Cerebellar cortex (tissue), 1 donor: ENCODE measurements around the gene ANKRA2.
"Not testable (repeated sequence)": the region's sequence is repeated elsewhere in the genome, so short reads cannot be mapped to it uniquely, and the experiment has no call there.

Source experiments
- DNase-seq: peaks from one replicate; pipeline ENCODE4 v3.0.0-alpha.2; 2015; ENCODE audit warnings: low spot score

Gene ANKRA2

GRCh38 chr5:73550016-73550415, 15.4 kb downstream of the ANKRA2 start:
- no peak for DNase-seq

GRCh38 chr5:73545403-73545779, 20.0 kb downstream of the ANKRA2 start:
- DNase-seq, result no peak

DNA sequence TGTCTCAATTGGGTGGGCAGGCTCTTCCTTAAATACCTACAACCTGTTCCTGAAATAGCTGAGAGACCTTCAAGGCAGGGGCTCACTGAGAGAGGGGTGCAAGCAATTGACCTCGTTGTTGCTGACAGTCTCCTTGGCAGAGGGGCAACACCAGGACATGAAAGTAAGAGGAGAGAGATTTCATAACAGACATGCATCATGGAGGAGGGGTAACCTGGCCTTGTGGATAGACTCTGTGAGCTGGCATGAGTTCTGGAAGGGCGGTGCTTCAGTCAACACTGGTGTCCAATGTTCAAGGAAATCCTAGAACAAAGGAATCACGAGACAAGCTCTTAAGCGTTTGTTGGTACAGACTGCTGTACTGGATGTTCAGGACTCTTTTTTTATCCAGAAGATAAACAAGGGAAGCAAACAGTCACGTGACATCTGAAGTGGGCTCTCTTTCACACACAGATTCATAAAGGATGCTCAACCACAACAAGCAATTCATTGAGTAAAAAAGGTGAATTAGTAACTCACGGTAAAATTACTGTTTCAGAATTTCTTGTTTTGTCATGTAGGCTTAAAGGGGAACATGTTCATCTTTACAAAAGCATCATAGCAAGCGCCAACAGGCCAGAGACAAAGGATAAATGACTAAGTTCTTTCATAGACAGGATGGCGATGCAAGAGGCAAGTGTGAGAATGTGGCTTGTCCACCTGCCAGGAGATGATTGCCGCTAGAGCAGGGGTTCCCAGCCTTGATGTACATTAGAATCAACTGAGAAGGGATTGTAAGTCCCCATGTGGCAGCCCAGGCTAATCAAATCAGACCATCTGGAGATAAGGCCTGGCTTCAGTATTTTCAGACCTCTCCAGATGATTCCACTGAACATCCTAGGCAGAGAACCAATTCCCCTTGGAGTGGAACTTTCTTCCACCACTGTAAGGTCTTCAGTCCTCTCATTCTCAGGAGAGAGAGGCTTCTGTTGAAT, 20.7 kb downstream of the ANKRA2 start:
- DNase-seq, result no peak

- no peak for DNase-seq
These were observed 23.4 kb downstream of the ANKRA2 start for GRCh38 chr5:73542020-73542419.

DNA sequence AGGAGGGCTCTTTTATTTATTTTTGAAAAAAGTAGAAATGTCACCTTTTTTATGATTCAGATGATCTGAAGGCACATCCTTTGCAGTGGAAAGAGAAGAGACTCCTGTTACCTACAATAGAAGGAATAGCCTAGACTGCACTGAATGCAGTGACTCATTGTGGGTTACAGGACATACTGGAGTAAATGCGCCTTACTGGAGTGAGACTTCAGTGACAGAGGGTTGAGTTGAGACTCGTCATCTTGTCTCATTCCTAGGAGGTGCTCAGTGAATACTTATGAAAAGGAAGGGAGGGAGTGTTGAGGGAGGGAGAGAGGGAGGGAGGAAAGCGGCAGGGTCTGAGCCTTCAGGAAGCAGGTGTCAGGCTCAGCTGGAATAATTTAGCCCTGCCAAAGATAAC, 25.2 kb downstream of the ANKRA2 start:
- DNase-seq, result no peak

DNA sequence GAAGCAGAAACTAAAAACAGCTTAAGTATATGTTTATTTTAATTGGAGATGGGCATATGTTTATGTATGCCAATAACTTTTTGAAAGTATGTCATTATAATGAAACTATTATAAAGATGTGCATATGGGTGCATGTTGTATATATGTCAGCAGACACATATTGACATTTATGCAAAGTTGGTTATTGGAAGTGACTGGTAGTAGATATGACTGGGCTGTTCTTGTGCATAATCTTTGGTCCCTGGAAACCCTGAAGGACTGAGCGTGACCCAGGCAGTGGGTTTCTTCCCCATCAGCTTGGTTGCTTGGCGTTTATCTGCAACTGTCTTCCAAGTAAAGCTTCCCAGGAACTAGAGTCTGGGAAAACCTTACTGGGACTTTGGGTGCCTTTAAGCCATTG, 25.7 kb downstream of the ANKRA2 start:
- DNase-seq, result no peak

- no peak for DNase-seq
These were observed 30.5 kb downstream of the ANKRA2 start for GRCh38 chr5:73534971-73535370.

DNA sequence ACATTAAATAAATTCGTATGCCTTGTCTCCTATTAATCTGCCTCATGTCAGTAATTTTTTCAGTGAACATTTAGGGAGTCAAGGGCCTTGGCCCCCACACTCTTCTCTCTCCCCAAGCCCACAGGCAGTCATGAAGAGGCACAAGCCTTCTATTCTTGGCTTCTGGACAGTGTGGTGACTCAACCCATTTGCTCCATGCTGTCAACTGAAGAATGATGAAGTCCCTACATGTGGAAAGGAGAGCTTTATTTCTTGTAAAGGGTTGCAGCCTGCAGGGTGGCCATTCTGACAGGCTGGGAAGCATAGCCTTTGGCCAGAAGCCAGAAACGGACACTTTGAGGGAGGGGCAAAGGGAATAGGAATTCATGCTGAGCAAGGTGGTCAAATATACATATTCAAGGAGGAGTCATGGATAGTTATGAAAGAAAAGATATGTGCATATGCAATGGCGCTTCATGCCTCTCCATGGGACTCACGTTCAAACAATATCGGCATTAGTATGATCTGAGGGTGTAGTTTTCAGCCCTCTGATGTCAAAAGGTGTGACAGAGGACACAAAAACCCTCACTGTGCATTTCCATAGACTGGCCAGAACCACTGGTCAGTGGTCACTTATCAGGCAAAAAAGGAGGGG, 31.3 kb downstream of the ANKRA2 start:
- no peak for DNase-seq

GRCh38 chr5:73532195-73532594, 33.2 kb downstream of the ANKRA2 start:
- no peak for DNase-seq

GRCh38 chr5:73531356-73531755, 34.1 kb downstream of the ANKRA2 start:
- no peak for DNase-seq

DNA sequence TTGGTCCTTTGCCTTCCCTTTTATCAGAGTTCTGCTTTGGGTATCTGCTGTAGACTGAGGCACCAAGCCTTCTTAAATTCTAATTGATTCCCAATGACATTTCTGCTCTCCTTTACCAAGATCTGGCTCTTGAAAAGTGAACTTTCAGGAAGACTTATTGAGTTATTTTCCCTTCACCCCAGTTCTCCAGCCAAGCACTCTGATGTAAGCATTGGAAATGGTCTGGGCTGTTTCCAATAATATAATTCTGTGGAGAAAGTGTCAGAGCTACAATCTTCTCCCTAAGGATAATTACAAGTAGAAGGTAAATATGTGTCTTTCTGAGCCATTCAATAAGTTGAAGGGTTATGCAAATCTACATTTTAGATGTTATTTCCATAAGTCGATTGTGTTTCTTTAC, 36.4 kb downstream of the ANKRA2 start:
- no peak for DNase-seq

DNA sequence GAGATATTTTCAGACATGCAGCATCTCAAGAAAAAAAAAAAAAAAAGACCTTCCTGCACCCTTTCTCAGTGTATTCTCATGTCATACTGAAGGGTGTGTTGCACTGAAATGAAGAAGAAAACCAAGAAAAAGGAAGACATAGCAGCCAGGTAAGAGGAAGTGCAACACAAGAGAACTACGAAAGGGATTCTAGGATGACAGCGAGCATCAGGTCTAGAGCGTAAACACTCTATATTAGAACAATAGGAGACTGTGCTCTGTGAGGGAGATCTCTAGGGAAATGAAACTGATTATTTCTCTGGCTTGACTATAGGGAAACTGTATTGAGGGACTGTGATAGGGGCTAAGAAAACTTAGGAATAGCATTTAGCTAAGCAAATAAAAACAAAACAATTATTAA, 37.2 kb downstream of the ANKRA2 start:
- DNase-seq, result no peak

DNA sequence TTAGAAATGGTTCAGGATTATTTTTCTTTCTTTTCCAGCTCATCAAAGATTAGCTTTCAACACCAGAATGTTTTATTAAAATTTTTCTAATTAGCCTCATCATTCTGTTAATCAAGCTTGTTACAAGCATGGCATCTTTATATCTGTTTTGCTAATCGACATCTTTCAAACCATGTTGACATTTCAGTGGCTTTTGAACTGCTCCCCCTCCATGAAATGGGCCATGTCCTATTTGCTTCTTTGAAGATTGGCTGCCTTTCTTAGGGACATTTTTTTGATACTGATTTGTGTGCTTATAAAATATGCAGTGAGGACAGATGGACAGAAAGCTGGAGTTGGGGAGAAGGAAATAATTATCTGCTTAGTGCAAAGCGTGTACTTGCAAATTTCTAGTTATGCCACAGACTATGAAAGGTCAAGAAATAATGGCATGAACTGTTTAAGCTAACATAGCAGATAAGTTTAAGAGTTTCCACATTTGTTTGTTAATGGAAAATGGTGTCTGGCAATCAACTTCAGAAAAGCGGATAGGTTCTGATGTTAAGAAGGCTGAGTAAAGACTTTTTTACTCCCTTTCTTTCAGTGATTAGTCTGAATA, 39.7 kb downstream of the ANKRA2 start:
- no peak for DNase-seq

DNA sequence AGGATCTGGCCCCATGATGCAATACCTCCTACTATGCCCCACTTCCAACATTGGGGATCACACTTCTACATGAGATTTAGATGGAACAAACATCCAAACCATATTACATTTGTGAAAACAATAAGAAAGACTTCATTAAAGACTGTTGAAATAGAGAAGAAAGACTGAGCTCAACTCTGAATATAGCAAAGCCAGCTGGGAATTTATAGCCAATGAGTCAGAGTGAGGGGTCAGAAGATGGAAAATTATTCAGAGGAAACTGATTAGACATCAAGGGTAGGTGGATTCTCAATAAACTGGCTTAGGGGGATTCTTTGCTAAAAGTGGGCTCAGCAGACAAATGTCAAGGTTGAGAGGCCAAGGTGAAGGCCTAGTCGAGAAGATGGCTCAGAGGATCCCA, 41.6 kb downstream of the ANKRA2 start:
- no peak for DNase-seq

- no peak for DNase-seq
These were observed 42.5 kb downstream of the ANKRA2 start for GRCh38 chr5:73522989-73523388.

- peak; percentile 88 for DNase-seq
These were observed 45.7 kb downstream of the ANKRA2 start for GRCh38 chr5:73519531-73520283.

GRCh38 chr5:73515232-73515631, 50.2 kb downstream of the ANKRA2 start:
- DNase-seq, result no peak

DNA sequence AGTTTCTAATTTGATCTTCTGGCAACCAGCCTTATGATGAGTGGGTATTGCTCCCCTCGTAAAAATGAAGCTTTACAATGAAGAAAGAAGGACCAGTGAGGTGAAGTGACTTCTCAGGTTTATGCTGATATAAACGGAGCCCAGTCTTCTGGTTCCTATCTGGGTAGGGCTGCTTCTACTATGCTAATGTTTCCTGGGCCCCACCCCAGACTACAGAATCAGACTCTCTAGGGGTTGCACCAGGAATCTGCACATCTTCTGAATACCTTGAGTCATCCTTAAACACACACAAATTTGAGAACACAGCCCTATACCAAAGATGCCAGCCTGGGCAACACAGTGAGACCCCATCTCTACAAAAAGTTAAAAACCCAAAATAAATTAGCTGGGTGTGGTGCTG, 51.0 kb downstream of the ANKRA2 start:
- DNase-seq, result no peak

- no peak for DNase-seq
These were observed 51.4 kb downstream of the ANKRA2 start for GRCh38 chr5:73513996-73514395.

DNA sequence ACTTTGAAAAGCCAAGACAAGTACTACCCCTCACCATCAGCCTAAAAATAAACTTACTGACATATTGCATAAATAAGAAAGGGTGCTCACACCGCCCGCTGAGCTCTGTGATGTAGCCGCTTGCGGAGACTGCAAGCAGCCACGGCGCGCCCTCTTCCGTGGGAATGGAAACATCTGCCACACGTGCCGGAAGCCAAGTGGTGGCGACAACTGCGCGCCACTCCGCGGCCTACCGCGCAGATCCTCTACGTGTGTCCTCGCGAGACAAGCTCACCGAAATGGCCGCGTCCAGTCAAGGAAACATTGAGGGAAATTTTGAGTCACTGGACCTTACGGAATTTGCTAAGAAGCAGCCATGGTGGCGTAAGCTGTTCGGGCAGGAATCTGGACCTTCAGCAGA, 56.9 kb downstream of the ANKRA2 start:
- not testable (repeated sequence) for DNase-seq

DNA sequence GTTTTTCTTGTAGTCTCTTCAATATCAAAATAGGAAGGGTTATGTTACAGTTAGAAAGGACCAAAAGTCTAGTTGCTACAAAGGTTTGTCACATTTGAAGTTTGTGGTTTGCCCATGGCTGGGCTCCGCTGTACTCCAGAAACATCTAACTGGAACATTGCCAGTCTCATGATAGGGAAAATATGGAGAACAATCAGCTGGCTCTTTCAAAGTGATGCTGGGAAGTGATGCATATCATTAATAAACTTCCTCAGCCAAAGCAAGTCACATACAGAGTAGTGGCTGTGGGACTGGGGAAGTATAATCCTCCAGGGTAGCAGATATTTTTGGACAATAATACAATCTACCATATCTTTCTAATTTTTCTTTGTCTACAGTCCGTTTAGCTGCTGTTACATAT, 58.4 kb downstream of the ANKRA2 start:
- DNase-seq, result no peak

- peak; percentile 21 for DNase-seq
These were observed 58.9 kb downstream of the ANKRA2 start for GRCh38 chr5:73506459-73506955.
